Measurements from ENCODE around the gene CYP2W1.

The CYP2W1 gene

DNA sequence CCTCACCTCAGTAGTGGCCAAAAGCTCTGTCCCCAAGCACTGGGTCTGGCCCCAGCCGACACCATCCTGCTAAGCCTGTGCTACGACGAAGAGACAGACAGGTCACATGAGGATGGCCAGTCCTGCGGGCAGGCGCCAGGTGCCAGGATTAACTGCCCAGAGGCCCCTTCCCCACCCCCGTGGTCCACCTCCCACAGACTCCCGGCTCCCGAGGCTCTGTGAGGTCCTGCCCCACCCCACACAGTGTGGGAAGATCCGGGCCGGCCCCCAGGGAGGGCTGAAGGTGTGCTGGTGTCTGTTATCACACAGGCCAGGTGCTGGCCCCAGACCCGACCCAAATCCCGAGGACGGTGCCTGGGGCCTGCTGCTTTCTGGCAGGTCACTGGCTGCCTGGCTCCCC is 27.2 kb downstream of the CYP2W1 start:
- peak overlapping the region; percentile 48 for H3K4me2 ChIP-seq
- TF ChIP-seq Cebpa-rat (IDR thresholded peaks at IDR 0.05), result no peak
- H3K27me3 ChIP-seq, result no peaks in the 10 kb centered on the region
- H3K4me3 ChIP-seq, result no peak overlapping the region
- H3K9me3 ChIP-seq, result no peaks in the 10 kb centered on the region
- H3K9ac ChIP-seq, result peak overlapping the region; percentile 32
- H4K20me1 ChIP-seq, result peaks cover 57% of the 10 kb centered on the region
- H3K36me3 ChIP-seq, result peaks cover 46% of the 10 kb centered on the region
- H3K27ac ChIP-seq, result peak overlapping the region; percentile 62
- peaks cover 100% of the 10 kb centered on the region for H3K4me1 ChIP-seq

DNA sequence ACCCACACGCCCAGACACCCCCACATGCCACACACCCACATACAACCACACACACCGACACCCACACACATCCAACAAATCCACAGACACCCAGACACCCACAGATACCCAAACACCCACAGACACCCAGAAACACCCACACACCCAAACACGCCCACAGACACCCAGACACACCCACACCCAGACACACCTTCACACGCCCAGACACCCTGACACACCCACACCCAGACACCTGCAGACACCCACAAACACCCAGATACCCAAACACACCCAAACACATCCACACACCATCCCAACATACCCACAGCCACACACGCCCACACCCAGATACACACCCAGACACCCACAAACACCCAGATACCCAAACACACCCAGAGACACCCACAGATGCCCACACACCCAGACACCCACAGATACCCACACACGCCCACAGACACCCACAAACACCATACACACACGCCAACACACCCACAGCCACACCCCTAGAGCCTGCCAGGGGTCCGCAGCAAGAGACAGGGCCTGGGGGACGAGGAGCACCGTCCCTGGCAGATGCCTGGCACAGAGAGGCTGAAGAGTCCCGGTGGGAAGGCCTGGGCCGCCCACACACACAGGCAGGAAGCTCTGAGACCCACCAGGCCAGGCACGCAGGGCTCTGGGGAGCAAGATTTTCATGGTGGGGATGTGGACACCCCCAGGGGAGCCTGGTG is 28.5 kb downstream of the CYP2W1 start:
- H3K9me3 ChIP-seq, result no peaks in the 10 kb centered on the region
- H3K4me3 ChIP-seq, result peak overlapping the region; percentile 42
- H3K9ac ChIP-seq, result peak overlapping the region; percentile 51
- peak overlapping the region; percentile 92 for H3K4me2 ChIP-seq
- H3K27ac ChIP-seq, result peak overlapping the region; percentile 74
- H3K4me1 ChIP-seq, result peaks cover 93% of the 10 kb centered on the region
- peaks cover 63% of the 10 kb centered on the region for H4K20me1 ChIP-seq
- H3K27me3 ChIP-seq, result no peaks in the 10 kb centered on the region
- peaks cover 33% of the 10 kb centered on the region for H3K36me3 ChIP-seq
- TF ChIP-seq Cebpa-rat (IDR thresholded peaks at IDR 0.05), result no peak

DNA sequence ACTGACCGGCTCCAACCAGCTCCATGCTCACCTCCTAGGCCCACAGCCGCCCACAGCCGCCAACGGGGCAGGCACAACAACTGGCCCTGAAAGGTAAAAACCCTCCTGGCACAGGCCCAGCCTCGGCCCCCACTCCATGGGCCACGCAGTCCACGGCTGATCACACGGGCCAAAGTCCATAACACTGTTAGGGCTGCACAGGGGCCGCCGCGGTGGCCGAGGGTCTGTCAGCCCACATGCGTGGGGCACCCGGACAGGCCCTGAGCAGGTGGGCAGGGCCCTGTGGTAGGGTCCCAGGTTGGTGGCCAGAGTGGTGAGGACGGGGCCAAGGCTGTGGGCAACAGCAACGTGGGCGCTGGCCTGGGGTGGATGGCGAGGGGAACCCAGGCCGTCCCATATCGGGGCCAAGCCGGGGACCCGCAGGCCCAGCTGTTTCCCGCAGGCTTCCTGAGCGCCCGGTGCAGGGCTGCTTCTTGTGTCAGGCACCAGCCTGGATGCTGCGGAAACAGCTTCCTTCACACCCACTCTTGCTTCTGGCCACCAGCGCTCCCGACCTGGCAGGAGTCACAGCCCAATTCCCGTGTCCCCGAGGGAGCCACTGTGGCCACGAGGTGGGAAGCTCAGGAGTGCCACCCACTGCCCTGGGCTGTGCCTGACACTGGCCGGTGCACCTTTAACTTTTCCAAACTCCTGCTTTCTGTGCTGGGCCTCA is 29.2 kb downstream of the CYP2W1 start:
- Histone ChIP-seq H4K20me1 (peaks cover 67% of the 10 kb centered on the region), H3K9ac (peak overlapping the region; percentile 51), H3K27me3 (no peaks in the 10 kb centered on the region), H3K4me3 (peak overlapping the region; percentile 42), H3K27ac (peak overlapping the region; percentile 74), H3K4me2 (peak overlapping the region; percentile 92), H3K4me1 (peaks cover 88% of the 10 kb centered on the region), H3K36me3 (peaks cover 30% of the 10 kb centered on the region), H3K9me3 (no peaks in the 10 kb centered on the region)
- TF ChIP-seq Cebpa-rat (IDR thresholded peaks at IDR 0.05), result no peak

DNA sequence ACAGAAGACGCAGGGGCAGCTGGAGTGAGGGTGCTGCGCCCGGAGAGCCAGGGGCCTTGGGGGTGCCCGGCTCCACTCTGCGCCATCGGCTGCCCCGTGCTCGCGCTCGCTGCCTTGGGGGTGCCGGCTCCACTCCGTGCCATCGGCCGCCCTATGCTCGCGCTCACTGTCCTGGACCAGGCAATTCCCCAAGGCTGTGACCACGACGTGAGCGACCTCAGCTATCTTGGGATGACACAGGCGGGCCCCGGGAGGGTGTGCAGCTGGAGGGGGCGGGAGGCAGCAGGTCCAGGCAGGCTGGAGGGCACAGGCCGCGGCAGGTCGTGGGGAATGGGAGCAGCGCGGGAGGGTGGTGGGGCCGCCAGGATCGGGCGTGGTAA is 29.7 kb downstream of the CYP2W1 start:
- peaks cover 30% of the 10 kb centered on the region for H3K36me3 ChIP-seq
- peak overlapping the region; percentile 92 for H3K4me2 ChIP-seq
- TF ChIP-seq Cebpa-rat (IDR thresholded peaks at IDR 0.05), result no peak
- H3K27ac ChIP-seq, result peak overlapping the region; percentile 74
- no peaks in the 10 kb centered on the region for H3K9me3 ChIP-seq
- no peaks in the 10 kb centered on the region for H3K27me3 ChIP-seq
- peak overlapping the region; percentile 51; the same call in 1 of the 2 replicates for H3K9ac ChIP-seq
- peaks cover 88% of the 10 kb centered on the region for H3K4me1 ChIP-seq
- peak overlapping the region; percentile 42; the same call in 1 of the 2 replicates for H3K4me3 ChIP-seq
- H4K20me1 ChIP-seq, result peaks cover 72% of the 10 kb centered on the region

DNA sequence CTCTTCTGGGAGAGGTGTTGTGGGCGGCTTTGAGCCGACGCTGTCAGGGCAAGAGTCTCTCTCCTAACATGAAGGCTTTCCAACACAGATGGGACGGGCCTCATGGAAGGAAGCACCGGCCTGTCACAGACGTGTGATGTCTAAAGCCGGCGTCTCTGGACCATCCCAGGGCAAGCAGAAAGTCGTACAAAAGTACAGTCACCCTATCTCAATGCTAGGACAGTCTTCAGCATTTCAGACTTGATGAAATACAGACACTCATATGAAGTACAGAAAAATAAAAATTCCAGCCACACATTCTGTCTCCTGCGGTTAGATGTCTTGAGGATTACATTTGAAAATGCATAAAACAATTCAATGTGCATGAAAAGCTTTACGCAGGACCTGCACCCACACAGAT is 30.6 kb downstream of the CYP2W1 start:
- peaks cover 87% of the 10 kb centered on the region for H3K4me1 ChIP-seq
- peaks cover 79% of the 10 kb centered on the region for H4K20me1 ChIP-seq
- H3K4me3 ChIP-seq, result no peak overlapping the region
- H3K36me3 ChIP-seq, result peaks cover 30% of the 10 kb centered on the region
- peak overlapping the region; percentile 74 for H3K27ac ChIP-seq
- no peaks in the 10 kb centered on the region for H3K27me3 ChIP-seq
- H3K4me2 ChIP-seq, result peak overlapping the region; percentile 92
- no peak for TF ChIP-seq Cebpa-rat (IDR thresholded peaks at IDR 0.05)
- H3K9ac ChIP-seq, result peak overlapping the region; percentile 48; the same call in 1 of the 2 replicates
- H3K9me3 ChIP-seq, result no peaks in the 10 kb centered on the region

DNA sequence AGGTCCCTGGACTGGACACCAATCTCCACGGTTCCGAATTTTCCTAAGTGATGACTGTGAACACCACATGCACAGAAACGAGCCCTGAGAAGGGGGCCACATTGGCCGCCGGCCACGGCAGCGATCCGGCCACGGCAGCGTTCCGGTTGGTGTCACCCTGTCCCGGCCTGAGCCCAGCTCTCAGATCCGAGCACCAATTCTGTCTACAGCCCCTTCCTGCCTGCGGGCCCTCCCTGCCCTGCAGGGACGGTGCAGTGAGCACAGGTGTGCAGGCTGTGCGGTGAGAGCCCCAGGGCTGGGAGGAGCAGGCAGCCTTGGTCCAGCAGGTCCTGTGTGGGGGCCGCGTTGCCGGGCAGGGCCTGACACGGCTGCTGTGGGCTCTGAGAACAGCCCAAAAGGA is 31.7 kb downstream of the CYP2W1 start:
- no peaks in the 10 kb centered on the region for H3K27me3 ChIP-seq
- peaks cover 83% of the 10 kb centered on the region for H3K4me1 ChIP-seq
- H4K20me1 ChIP-seq, result peaks cover 79% of the 10 kb centered on the region
- H3K27ac ChIP-seq, result no peak overlapping the region
- no peak overlapping the region for H3K4me3 ChIP-seq
- H3K9me3 ChIP-seq, result no peaks in the 10 kb centered on the region
- peak overlapping the region; percentile 92 for H3K4me2 ChIP-seq
- H3K9ac ChIP-seq, result no peak overlapping the region
- TF ChIP-seq Cebpa-rat (IDR thresholded peaks at IDR 0.05), result no peak
- H3K36me3 ChIP-seq, result peaks cover 29% of the 10 kb centered on the region

DNA sequence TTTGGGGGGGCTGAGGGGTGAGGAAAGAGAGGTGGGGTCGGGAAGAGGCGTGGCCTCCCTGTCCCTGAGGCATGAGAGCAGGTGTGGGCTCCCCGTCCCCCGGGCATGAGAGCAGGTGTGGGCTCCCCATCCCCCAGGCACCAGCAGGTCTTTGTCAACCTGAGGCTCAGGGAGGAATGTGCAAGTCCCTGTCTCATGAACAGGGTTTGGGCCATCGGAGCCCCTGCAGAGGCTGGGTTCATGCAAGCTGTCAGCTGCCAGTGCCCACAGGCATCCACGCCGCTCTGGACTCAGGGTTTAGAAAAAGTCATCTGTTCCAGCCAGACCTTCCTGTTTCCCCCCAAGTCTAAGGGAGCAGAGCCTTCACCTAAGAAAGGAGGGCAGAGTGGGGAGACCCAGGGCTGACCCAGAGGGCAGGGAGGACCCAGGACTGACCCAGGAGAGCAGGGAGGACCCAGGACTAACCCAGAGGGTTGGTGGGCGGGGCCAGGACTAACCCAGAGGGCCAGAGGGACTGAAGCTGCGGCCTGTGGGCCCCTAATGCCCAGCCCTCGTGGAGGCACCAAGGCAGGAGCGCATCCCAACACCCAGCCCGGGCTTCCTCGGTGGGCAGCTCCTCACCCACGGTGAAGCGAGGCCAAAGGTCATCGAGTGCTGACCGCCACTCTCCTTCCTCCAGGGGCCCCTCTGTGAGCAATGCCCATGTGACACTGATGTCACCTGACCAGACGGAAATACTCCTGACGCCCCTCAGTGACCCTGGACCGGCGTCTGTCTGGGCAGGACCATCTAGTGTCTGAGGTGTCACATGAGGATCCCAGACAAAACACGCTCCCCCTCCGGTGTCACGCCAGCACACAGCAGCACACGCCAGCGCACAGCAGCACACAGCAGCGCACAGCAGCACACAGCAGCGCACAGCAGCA is 32.5 kb downstream of the CYP2W1 start:
- H3K4me2 ChIP-seq, result peak overlapping the region; percentile 92
- TF ChIP-seq Cebpa-rat (IDR thresholded peaks at IDR 0.05), result no peak
- no peak overlapping the region for H3K4me3 ChIP-seq
- H3K27ac ChIP-seq, result peak overlapping the region; percentile 51; the same call in 1 of the 2 replicates
- peak overlapping the region; percentile 9; the same call in 1 of the 2 replicates for H3K9ac ChIP-seq
- no peaks in the 10 kb centered on the region for H3K27me3 ChIP-seq
- H3K36me3 ChIP-seq, result peaks cover 33% of the 10 kb centered on the region
- H3K9me3 ChIP-seq, result peaks cover 4% of the 10 kb centered on the region
- peaks cover 83% of the 10 kb centered on the region for H3K4me1 ChIP-seq
- H4K20me1 ChIP-seq, result peaks cover 79% of the 10 kb centered on the region

DNA sequence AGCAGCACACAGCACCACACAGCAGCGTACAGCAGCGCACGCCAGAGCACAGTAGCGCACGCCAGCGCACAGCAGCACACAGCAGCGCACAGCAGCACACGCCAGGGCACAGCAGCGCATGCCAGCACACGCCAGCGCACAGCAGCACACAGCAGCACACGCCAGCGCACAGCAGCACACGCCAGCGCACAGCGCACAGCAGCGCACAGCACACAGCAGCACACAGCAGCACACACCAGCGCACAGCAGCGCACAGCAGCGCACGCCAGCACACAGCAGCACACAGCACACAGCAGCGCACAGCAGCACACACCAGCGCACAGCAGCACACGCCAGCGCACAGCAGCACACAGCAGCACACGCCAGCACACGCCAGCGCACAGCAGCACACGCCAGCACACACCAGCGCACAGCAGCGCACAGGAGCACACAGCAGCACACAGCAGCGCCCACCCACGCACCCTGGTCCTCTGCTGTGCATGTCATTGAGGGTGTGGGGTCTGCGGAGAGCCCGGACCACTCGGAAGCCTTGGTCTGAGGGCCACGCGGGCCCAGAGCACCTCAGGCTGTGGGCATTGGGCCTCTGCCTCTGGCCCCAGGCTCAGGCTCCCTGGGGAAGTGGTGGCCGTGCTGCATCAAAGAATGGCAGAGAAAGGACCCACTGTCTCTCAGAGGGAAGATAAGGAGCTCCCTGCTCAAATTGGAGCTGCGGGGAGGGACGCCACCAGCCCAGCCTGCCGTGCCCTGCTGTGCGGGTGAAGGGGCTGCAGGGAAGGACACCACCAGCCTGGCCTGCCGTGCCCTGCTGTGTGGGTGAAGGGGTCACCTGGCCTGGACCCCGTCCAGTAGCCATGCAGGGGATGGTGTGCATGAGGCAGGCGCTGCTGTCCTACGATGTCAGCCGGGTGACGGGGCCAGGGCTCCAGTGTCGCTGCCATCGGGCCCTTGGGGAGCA is 33.9 kb downstream of the CYP2W1 start:
- peaks cover 18% of the 10 kb centered on the region for H3K9me3 ChIP-seq
- no peaks in the 10 kb centered on the region for H3K27me3 ChIP-seq
- no peak overlapping the region for H3K27ac ChIP-seq
- peaks cover 75% of the 10 kb centered on the region for H4K20me1 ChIP-seq
- H3K4me3 ChIP-seq, result no peak overlapping the region
- no peak for TF ChIP-seq Cebpa-rat (IDR thresholded peaks at IDR 0.05)
- no peak overlapping the region for H3K4me2 ChIP-seq
- peaks cover 47% of the 10 kb centered on the region for H3K36me3 ChIP-seq
- H3K4me1 ChIP-seq, result peaks cover 82% of the 10 kb centered on the region
- H3K9ac ChIP-seq, result no peak overlapping the region
